ENCODE results near the gene IRF7.

The IRF7 gene

GRCh38 chr11:607971-608659, 7.6 kb downstream of the IRF7 start:
- no peak for DNase-seq

- no peak for DNase-seq
Measured at GRCh38 chr11:607020-607780, 8.6 kb downstream of the IRF7 start.

GRCh38 chr11:606245-606644, 9.5 kb downstream of the IRF7 start:
- DNase-seq: no peak

- no peak for DNase-seq
Measured at GRCh38 chr11:605286-606129, 10.2 kb downstream of the IRF7 start.

DNA sequence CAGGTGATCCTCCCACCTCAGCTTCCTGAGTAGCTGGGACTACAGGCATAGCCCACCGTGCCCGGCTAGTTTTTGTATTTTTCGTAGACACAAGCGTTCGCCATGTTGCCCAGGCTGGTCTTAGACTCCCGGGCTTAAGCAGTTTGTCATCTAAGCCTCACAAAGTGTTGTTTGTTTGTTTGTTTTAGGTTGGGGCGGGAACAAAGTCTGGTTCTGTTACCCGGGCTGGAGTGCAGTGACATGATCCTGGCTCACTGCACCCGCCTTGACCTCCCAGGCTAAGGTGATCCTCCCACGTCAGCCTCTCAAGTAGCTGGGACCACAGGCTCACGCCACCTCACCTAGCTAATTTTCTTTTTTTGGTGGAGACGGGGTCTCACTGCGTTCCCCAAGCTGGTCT, 12.6 kb downstream of the IRF7 start:
- DNase-seq: no peak

DNA sequence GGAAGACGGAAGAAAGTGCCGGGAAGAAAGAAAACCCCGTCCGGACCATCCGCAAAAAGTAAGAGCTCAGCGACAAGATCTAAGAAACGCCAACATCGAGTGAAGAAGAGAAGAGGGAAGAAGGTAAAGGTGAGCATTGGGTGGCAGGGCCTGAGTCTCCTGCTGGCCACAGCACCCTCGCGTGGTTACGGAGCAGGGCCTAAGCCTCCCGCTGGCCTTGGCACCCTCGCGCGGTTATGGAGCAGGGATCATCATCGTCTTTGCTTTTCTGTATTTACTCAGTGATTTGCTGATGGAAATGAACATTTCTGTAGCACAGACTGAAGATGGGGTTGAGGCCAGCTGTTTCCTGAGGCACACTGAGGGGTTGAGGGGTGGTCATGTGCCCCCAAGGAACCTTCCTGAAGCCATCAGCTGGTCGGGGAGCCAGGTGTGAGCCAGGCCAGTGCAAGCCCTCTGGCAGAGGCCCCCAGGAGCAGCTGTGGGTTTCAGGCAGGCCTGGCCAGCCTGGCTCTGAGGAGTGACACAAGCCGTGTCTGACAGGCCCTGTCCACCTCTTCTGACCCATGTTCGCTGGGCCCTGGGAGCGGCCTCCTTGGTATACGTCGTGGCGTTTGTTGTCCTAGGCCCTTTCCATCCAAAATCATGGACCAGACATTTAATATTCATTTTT, 14.0 kb downstream of the IRF7 start:
- DNase-seq: no peak

DNA sequence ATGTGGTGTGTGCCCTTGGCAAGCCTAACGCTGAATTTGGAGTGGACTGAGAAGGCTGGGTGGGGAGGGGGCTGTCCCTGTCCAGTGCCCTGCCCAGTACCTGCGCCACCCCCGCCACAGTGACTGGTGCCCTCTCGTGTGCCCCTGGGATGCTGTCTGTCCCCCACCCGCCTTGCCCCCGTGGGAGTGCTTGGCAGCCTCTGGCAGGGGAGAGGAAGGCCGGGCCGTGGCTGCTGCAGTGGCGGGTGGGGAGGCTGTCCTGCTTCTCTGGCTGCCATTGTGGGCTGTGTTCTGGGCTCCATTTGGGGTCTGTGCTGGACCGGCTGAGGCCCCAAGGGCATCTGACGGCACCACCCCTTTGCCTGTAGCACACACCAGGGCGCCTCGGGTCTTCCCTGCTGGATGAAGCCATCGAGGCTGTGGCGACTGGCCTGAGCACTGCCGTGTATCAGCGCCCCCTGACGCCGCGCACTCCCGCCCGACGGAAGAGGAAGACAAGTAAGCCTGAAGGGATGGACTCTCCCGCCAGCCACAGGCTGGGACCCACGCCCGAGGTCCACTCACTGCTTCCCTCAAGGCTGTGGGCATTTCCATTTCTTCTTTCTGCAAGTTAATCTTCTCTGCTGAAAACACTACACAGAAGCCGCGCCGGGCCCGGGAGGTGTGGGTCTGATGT, 17.6 kb downstream of the IRF7 start:
- no peak for DNase-seq

DNA sequence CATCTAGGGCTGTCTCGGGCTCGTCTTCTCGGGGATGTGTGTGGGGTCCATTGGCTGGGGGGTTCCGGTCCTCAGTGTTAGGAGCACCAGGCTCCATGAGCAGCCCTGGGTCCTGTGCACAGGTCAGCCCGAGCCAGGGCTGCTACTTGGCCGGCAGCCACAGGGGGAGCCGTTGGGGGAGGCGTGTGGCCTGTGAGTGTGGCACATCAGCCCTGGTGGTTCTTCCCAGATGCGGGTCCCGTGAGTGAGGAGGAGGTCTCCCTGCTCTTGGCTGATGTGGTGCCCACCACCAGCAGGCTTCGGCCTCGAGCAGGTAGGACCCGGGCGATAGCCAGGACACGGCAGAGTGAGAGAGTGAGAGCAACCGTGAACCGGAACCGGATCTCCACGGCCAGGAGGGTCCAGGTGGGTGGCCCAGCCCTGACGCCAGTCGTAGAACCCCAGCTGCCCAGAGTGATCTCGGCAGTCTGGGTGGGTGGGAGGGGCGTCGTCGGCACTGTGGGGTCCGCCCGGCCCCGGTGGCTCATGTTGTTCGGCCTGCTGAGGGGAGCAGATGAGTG, 18.5 kb downstream of the IRF7 start:
- DNase-seq: no peak

GRCh38 chr11:596374-596773, 19.4 kb downstream of the IRF7 start:
- no peak for DNase-seq

GRCh38 chr11:595400-595799, 20.4 kb downstream of the IRF7 start:
- DNase-seq: no peak

DNA sequence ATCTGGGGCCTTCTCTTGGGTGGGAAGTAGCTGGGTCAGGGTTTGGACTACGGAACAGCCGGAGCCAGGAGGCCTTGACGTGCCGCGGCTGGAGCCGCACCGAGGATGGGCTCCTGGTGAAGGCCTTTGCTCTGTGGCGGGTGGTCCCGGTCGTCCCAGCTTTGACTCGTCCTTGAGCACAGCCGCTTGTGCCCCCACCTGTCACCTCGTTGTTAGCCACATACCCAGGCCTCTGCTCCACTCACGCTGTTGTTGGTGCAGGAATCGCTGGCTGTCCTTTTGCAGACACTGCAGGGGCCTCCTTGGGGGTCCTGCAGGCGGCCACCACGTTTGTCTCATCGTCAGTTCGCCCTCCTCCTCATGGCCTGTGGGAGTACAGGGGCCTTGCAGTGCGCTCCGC, 22.4 kb downstream of the IRF7 start:
- DNase-seq: no peak

GRCh38 chr11:592918-593317, 22.8 kb downstream of the IRF7 start:
- no peak for DNase-seq

DNA sequence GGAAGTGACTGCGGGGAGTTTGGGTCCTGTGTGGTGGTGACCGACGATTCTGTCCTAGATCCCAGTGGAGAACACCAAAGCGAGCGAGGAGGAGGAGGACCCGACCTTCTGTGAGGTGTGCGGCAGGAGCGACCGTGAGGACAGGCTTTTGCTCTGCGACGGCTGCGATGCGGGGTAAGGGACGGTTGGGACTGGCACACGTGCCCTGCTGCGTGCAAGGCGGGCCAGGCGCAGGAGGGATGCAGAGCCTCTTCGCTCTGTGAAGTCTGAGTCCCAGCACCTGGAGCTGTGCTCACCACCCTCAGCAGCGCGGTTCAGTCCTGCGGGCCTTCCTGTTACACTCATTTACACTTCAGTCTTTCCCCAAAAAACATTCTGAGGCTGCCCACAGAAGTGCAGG, 23.2 kb downstream of the IRF7 start:
- DNase-seq: no peak

- DNase-seq: no peak
Measured at GRCh38 chr11:590997-591396, 24.8 kb downstream of the IRF7 start.

- no peak for DNase-seq
Measured at GRCh38 chr11:589798-590197, 26.0 kb downstream of the IRF7 start.

GRCh38 chr11:587978-588380, 27.8 kb downstream of the IRF7 start:
- no peak for DNase-seq

DNA sequence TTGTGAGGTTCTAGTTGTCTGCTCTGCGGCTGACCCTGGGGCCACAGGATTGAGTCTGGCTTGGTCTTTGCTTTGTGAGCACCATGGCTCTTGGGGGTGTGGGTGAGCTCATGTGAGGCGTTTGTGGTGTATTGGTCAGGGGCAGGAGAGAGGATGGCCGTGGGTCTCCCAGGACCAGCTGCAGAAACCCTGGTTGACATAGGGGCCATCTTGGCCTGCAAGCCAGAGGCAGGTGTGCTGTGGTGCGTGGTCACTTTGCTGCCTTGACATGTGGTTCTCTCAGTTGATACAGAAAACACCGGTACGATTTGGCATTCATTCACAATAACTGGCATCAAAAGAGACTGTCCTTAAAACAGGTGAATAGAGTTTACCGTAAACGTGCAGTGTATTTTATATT, 28.2 kb downstream of the IRF7 start:
- no peak for DNase-seq

DNA sequence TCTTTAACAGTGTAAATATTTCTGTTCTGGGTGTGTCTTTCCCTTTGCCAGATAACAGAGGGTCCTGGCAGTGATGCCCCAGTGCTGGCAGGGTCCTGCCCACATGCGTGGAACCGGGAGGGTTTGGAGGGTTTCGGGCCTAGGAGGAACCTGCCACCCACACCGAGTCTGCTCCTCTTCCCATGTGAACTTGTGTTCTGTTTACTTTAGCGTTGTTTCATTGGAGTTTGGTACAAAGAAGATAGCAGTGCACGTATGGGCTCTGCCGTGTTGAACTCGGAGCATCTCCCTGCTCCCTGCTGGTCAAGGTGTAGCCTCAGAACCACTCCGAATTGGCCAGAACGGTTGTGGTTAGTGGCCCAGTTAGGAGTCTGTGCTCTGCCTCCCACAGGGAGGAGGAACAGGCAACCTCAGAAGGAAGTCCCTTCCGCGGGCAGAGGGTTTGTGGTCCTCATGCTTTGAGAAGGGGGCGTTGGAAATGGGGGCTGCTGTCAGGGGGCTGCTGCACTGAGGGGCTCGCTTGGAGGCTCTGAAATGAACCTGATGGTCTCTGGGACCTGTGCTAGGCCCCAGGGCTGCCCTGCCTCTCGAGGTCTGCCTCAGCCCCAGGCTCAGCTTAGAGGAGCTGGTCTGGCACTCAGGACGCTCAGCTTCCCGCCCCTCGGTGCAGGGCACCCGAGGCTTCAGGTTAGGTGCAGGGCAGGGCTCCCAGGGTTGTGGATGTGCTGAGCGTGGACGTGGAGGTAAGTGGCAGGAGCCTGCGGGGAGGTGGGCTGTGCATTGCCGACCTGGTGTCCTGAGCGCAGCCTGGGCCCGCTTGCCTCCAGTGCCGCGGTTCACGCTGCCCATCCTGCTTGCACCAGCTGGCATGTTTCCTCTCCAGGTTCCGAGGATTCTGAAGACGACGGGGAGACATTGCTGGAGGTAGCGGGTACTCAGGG, 29.1 kb downstream of the IRF7 start:
- DNase-seq: no peak

GRCh38 chr11:584287-584686, 31.5 kb downstream of the IRF7 start:
- DNase-seq: no peak

DNA sequence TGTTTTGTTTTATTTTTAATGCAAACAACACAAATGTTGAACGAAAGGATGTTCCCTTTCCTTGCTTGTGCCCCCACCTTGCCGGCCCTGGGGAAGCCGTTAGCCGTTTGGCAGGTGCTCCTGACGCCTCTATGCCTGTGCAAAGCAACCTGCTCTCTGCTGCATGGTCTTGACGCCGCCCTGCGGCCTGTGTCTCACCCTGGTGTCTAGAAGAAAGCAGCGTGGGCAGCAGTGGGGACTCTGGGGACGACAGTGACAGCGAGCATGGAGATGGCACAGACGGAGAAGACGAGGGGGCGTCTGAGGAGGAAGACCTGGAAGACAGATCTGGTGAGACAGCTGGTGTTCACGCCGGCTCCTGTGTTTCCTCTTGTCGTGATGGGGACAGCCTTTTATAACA, 34.0 kb downstream of the IRF7 start:
- DNase-seq: no peak

DNA sequence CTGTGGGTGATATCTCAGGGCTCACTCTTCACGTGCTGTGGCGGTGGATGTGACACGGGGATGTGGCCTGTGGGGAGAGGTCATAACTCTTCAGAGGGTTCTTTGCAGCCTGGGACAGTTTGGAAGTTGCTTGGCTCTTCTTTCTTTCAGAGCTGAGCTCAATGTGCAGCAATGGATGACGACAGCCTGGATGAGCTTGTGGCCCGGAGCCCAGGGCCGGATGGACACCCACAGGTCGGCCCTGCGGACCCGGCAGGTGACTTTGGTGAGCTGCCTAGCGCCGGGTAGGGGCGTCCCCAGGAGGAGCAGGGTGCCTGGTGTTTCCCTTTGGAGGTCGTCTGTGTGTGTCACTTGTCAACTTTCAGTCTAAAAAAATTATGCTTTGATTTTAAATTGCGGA, 34.4 kb downstream of the IRF7 start:
- no peak for DNase-seq

Measured in fibroblast of skin of scalp (primary cell).